ENCODE data around the gene OTOP3.
A peak's percentile ranks its signal among the peaks of the same experiment; 100 is the strongest.

Gene OTOP3

DNA sequence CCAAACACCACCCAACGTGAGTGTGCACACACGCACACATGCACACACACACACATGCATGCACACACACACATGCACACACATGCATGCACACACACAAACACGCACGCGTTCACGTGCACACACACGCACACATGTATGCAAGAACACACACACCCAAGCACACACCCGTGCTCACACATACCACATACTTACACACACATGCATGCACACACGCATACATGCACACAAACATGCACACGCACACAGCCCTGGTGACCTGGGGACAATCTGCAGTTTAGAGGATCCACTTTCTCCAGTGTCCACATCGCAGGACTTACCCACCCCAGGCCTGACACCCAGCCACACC lies 18.9 kb upstream of the OTOP3 start:
- no peak for DNase-seq (ENCODE audit: low read depth in 2 of 2)

DNA sequence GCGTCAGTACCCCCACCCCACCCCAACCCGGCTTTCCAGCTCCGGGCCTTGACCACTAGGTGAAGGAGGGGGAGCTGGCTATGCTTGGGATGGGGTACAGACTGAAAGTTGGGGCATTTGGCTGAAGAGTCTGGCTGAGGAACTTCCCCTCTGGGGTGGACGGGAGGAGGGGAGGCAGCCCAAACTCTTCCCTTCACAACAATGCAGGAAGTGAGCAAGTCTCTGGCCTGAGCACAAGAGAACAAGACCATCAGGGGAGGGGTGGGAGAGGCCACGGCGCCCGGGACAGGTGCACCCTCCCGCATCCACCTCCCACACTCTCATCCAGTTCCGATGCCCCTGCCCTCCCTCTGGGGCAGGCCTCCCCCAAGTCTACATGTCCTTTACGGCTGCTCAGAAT lies 18.3 kb upstream of the OTOP3 start:
- no peak for DNase-seq (ENCODE audit: low read depth in 2 of 2)

DNA sequence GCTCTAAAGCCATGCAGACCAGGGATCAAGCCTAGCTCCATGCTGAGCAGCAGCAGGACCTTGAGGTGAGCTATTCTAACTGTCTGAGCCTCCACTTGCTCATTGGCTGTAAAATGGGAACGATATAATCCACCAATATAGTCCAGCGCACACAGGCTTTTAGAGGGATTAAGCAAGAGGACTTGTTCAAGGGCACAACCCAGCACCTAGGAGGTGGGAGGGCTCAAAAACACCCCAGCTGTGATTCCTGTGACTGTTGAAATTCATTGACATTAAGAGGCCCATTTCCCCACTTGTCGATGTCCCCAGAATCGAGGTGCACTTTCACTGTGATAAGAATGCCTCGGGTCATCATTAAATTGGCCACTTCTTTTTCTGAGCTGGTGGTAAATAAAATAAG lies 16.8 kb upstream of the OTOP3 start:
- DNase-seq (ENCODE audit: low read depth in 2 of 2): no peak

DNA sequence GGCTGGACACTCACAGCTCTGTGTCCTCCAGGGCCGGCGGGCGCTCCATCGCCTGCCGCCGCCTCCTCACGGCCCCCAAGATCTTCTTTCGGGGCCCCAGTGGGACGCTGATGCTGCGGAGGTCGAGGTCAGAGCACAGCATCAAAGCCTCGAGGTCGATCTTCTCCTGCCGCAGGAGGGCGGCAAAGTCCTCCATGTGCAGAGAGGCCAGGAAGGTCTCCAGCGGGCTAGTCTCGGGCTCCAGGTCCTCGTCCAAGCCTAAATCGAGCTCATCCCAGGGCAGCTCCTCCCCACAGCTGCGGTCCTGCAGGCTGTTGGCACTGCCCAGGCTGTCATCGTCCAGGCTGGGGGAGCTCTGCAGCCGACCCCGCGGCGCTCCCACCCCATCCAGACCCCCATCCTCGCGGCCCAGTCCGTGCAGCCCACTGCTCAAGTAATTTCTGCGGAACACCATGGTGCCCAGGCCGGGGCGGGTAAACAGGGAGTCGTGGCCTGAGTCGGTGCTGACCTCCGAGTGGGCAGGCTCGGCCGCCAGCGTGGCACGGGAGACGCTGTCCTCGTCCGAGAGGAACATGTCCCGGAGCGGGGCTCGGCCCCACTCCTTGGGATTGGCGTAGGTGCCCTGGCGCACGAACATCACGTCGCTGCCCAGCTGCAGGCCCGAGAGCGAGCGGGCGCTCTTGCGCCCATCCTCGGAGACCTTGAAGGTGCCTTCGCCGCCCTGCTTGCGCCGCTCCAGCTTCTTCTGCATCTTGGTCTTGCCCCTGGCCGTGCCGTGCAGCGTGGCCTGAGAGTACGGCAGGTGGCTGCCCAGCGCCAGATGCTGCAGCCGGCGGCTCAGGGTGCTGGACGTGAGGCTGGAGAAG lies 16.0 kb upstream of the OTOP3 start:
- no peak for DNase-seq (ENCODE audit: low read depth in 2 of 2)

DNA sequence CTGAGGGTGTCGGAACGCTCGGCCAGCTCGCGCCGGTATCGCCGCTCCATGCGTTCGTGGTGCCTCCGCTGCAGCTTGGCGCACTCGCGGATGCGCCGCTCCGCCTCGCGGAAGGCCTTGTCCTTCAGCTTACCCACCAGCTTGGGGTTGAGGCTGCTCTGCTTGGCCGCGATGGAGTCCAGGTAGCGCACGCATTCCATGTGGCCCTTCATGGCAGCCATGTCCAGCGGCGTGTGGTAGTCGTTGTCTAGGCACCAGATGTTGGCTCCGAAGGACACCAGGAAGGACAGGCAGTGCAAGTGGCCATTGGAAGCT lies 15.4 kb upstream of the OTOP3 start:
- DNase-seq (ENCODE audit: low read depth in 2 of 2): no peak

DNA sequence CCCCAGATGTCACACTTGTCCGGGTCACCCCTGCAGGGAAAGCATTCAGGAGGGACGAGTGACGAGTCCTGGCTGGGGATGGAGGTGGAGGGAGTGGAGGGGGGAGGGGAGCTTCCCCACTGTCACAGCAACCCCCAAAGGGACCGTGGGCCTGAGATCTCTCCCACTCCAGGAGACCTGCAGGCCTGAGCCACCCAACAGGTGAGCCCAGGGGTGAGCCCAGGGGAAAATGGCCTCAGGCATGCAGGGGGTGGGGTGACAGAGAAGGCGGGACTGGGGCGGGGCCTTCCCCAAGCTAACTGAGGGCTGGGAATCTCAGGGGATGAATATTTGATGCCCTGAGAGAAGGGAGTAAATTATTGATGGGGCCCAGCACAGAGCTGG lies 15.1 kb upstream of the OTOP3 start:
- DNase-seq (ENCODE audit: low read depth in 2 of 2): no peak

DNA sequence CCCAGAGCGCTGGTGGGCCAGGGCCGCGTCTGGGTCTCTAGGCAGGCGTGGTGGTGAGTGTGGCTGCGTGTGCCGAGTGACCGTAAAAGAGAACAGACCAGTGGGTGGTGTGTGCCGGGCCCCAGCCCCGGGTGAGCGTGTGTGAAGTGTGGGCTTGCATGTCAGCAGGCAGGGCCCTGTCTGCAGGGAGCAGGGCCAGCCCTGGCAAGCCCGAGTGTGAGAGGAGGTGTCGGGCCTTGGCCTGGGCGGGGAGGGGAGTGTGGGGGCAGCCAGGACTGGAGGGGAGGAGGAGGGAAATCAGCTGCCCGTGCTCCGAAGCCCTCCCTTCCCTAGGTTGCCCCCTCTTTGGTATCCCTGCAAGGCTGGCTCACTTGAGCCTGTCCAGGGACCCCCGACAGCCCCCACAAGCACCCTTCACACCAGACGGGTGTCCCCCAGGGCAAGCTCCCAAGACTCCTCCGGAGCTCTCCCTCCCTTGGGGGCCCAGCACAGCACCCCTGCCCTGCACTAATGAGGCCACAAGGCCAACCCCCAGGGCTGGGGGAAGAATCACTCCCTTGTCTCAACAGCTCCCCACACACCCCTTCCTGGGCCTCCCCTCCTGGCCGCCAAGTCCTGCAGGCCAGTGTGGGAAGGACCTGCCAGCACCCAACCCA lies 14.5 kb upstream of the OTOP3 start:
- DNase-seq (ENCODE audit: low read depth in 2 of 2): no peak

DNA sequence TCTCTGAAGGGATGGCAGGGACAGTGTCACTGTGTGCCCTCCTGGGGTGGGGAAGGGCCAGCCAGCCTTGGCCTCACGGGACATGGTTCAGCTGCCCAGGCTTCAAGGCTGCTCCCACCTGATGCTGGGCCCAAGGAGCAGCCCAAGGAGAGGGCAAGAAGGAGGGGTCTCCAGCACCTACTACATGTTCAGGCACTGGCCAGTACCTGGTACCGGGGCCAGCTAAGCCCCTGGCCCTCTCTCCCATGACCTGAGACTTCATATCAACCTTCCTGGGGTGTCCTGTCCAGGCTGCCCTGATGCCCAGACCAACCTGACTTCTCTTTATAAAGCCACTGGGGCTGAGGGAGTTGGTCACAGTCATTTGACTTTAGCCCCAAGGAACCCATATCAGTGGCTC lies 13.9 kb upstream of the OTOP3 start:
- no peak for DNase-seq (ENCODE audit: low read depth in 2 of 2)

DNA sequence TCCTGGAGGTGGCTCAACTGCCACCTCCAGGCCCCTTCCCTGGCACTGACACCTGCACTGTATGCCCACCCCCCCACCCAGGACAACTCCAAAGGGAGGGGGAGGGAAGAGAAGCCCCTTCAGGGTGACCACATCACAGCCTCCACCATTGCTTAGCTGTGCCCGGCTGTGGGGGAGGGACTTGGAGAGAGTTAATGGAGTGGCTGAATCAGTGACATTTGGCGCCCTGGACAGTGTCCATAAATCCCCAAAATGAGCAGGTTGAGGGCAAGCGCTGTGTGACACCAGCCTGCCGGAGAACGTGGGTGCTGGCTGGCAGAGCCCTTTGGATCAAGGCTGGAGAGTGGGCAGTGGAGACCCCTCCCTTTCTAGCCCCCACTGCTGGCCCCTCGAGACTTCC lies 13.5 kb upstream of the OTOP3 start:
- no peak for DNase-seq (ENCODE audit: low read depth in 2 of 2)

DNA sequence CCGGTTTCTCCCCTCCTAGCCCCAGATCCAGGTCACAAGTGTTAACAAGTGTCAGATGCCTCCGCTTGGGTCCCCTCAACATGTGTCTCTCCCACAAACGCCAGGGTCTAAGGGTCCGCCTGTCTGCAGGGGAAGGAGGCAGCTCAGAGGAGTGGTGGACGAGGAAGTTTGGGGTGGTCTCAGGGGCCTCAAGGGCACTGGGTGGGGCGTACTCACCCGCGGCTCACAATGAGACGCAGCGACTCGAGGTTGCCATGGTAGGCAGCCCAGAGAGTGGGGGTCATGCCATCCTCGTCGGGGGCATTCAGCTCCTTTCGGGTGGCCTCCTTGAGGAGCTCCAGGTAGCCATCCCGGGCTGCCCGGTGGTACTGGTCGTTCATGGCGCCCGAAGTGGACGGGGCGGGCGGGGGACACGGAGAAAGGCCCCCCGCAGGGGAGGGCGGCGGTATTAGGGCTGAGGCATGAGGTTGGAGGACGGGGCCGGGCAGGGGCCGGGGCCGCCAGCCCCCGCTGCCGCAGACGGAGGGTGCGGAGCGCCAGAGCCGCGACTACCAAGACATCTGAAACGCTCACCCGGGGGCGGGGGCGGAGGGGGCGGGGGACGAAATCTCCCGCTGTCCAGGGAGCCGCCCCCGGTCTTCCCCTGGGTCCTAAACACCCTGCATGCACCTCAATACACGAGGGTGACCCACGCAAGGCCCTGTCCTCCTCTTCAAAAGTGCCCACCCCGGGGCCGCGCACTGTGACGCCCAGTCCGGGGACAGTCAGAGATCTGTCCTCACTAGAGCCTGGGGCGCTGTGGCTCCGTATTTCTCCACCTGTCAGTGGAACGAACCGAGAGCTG lies 12.8 kb upstream of the OTOP3 start, which contains the start of gene USH1G:
TSS of gene USH1G (minus strand) at position 562 of the 844 bp plus-strand sequence. CDS start at position 380, 182 bp downstream.
- DNase-seq (ENCODE audit: low read depth in 2 of 2): no peak

DNA sequence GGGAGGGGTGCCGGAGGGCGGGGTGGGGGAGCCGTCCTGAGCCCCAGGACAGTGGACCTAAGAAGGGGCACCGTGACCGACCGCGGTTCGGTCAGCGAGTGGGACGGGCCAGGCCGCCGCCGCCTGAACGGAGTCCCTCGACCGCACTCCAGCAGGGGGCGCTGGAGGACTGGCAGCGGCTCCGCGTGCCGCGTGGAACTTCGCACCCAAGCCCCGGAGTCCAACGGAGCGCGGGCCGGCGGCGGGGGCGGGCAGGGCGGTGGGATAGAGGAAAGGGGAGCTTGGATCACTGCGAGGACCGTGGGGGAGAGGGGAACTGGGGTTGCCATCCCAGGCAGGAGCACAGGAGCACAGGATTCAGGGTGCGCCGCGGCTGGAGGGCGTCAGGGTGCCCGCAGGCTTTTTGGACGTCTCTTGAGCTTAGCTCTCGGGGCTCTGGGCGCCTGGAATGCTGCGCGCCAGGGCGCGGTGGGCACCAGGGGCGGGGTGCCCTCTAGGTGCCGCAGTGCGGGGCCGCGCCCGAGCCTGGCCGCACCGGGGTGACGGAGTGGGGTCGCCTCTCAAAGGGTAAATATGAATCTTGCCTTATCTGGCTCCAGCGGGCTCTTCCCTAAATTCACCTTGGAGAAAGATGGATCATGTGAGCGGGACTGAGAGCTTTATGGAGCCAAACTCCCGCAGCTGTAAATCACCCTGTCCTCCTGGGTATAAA lies 12.0 kb upstream of the OTOP3 start:
- peak; percentile 16 to 53 for DNase-seq (ENCODE audit: low read depth in 2 of 2)

DNA sequence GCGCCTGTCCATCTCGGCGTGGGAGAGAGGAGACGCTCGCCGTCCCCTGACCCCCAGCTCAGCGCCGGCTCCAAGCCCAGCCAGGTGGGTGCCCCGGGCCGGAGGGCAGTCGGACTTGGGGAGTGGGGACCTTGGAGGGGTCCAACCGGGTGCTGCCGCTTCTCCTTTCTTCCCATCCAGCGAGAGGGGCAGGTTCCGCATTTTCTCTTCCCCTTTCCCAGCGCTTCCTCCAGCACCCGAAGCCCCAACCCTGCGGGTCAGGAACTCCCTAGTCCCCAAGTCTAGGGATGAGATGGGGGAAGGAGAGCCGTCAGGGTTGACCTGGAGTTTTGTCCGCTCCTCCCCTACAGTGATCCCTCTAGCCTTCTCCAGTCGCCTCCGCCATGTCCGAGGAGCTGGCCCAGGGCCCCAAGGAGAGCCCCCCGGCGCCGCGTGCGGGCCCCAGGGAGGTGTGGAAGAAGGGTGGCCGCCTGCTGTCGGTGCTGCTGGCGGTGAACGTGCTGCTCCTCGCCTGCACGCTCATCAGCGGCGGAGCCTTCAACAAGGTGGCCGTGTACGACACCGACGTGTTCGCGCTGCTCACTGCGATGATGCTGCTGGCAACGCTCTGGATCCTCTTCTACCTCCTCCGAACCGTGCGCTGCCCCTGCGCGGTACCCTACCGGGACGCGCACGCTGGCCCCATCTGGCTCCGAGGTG lies 11.3 kb upstream of the OTOP3 start, which contains the start of gene OTOP2:
TSS of gene OTOP2 (plus strand) at position 24 of the 699 bp plus-strand sequence. CDS start at position 384, 360 bp downstream.
- DNase-seq (ENCODE audit: low read depth in 2 of 2): no peak

DNA sequence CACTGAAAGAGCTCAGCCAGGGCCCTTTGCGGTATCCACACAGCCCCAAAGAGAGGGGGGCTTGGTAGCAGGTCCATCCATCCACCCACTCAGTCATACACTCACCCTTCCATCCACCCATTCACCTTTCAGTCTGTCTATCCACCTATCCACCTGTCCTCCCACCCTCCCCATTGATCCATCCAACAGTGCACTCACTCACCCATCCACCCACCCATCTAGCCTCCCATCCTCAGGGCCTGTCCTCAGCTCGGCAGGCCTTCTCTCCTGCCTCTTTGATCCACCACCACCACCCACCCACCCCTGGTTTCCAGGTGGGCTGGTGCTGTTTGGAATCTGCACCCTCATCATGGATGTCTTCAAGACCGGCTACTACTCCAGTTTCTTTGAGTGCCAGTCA lies 10.5 kb upstream of the OTOP3 start:
- no peak for DNase-seq (ENCODE audit: low read depth in 2 of 2)

DNA sequence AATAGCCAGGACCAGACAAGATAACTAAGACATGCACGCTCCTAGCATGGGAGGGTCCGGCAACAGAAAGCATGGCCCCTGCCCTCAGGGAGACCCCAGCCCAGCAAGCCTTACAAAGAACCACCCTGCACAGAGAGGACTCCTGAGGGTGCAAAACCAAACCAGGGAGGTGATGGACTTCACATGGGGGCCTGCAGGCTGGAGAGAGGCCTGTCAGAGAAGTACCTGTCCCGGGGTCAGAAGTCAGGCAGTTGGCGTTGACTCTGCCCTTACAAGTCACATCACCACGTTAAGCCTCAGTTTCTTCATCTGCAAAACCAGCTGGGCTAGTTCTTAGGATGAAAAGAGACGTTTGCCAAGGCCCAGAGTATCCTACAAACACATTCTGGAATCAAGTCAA lies 6.9 kb upstream of the OTOP3 start:
- DNase-seq (ENCODE audit: low read depth in 2 of 2): no peak

DNA sequence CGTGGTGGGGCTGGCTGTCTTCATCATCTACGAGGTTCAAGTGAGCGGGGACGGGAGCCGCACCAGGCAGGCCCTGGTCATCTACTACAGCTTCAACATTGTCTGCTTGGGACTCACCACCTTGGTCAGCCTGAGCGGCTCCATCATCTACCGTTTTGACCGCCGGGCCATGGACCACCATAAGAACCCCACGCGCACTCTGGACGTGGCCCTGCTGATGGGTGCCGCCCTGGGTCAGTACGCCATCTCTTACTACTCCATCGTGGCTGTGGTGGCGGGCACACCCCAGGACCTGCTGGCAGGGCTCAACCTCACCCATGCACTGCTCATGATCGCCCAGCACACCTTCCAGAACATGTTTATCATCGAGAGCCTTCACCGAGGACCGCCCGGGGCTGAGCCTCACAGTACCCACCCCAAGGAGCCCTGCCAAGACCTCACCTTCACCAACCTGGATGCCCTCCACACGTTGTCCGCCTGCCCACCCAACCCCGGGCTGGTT lies 5.1 kb upstream of the OTOP3 start:
- no peak for DNase-seq (ENCODE audit: low read depth in 2 of 2)

DNA sequence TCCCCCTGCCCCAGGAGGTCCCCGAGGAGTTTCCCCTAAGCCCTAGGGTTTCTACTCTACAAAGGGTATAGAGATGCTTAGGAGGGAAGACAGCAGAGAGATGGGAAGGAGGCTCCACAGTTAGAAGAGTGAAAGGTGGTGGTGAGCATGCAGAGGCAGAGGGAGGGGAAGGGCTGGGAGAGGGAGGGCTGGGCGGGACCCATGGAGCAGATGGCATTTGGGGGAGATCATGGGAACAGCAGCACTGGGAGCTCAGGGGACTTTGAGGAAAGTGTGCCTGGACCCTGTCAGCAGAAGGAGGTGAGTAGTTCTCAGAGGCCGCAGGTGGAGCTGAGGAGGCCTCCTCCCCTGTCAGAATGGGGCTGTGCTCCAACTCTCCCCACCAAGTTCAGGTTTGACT lies 650 bp upstream of the OTOP3 start:
- no peak for DNase-seq (ENCODE audit: low read depth in 2 of 2)

DNA sequence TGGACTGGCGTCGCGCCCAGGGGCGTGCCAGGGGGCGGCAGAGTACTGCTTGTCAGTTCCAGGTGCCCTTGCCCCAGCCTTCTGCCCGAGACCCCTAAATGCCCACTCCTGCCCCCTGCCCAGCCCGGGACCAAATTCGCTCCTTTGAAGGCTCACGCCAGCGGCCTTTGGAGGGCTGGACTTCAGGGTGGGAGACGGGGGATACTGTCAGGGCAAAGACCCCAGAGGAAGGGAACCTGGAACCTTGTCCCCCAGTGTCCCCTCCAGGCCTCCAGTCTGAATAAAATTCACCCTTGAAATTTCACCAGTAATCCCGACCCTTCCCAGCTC lies 737 bp downstream of the OTOP3 start:
- DNase-seq (ENCODE audit: low read depth in 2 of 2): no peak

DNA sequence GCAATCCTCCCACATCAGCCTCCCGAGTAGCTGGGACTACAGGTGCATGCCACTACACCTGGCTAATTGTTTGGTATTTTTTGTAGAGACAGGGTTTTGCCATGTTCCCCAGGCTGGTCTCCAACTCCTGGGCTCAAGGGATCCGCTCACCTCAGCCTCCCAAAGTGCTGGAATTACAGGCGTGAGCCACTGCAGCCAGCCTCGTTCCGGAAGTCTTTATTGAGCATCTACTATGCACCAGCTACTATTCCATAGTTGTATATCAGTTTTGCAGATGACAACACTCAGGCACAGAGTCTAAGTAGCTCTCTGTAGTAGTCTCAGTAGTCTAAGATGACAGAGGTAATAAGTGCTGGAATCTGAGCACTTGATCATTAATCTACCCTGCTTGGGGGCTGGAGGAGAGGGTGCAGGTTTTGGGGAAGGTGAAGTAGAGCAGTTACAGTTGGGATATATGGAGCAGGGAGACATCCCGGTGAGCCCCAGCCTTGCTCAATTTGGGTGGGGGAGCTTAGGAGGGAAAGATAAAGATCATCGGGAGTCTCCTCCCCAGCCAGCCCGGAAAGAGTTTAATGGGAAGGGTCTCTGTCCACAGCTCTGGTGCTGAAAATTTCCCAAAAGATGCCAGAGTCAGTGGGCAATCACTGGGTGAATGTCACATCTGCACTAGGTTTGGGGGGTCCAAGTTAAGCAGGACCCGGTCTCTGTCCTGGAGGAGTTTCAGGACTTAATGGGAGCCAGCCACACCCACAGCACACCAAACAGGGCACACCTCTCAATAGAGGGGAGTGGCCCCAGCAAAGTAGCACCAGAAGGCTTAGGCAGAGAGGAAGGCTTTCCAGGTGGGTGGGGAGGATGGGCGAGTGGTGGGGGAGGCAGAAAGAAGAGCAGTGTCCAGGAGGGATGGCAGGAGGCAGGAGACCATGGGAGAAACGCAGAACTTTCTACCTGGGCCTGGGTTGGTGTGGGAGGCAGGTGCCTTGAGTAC lies 1.7 kb downstream of the OTOP3 start:
- DNase-seq (ENCODE audit: low read depth in 2 of 2): no peak

DNA sequence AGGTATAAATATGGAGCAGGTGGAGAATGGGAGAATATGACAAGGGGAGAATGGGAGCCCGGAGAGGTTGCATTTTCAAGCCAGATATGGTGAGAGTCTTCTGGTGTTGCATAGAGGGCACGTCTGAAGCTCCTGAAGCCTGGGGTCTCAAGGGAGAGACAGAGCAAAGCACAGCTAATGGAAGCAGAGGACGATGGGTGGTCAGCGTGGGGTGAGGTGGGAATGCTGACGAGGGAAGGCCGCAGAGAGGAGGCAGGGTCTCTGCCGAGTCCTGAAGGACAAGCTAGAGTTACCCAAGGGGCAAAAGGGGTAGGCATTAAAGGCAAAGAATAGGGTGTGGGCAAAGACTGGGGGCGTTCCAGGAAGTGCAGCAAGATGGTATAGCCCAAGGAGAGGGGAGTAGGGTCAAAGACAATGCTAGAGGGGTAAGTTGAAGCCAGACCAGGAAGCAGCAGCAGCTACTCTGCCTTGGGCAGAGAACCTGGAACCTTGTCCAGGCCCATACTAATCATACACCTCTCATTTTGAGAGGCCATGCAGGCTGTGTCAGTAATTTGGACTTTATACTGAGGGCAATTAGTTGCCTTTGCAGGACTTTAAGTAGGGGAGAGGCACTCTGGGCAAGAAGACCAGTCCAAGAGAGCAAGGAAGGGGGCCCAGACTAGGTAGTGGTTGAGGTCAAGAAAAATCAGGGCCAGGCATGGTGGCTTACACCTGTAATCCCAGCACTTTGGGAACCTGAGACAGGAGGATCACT lies 2.7 kb downstream of the OTOP3 start:
- DNase-seq (ENCODE audit: low read depth in 2 of 2): no peak
